Measurements from ENCODE around the gene THSD7A. TPM values are rescaled to one million over a fixed set of nuclear protein-coding genes. Genes with fewer than 3 reads are reported as not detected.

Gene THSD7A
- total and polyA plus RNA-seq, 2 of the 4 experiments (the other 2 are of a cell fraction): 0.02 to 0.18 TPM

DNA sequence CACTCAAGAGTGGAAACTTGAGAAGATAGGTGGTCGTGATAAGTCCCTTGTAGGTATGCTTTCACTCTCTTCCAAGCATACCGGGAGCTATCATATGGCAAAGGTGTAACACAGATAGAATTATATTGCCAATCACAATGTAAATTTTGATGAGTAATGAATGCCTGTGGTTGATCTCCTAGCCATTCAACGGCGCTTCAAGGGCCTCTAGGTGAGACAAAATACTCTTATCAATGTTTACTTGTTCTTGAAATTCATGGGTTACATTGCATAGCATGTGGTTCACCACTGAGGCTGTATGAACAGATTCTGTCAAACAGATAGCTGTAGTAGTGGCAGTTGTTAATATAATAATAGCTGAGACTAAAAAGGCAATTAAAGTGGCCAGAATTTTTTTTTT, 82.4 kb downstream of the THSD7A start:
- no peak overlapping the region for H2AFZ ChIP-seq (replicated peaks; ENCODE audit: low read length, poor library complexity)
- no peaks in the 10 kb centered on the region for H4K20me1 ChIP-seq (ENCODE audit: insufficient read depth, low read length)
- no peaks in the 10 kb centered on the region for H3K79me1 ChIP-seq (ENCODE audit: low read depth in 1 of 2, low read length in 2 of 2)
- no CpG with 5 or more reads among the region's 4 CpGs for WGBS, 2 experiments (ENCODE audit: extremely low coverage in 2 of 2, insufficient read length in 1 of 2)
- H4K5ac ChIP-seq (ENCODE audit: low read depth, low read length): no peak overlapping the region
- H3K36me3 ChIP-seq (ENCODE audit: control insufficient read depth, insufficient read depth, low read length): no peaks in the 10 kb centered on the region
- no peak overlapping the region for H2AK5ac ChIP-seq (ENCODE audit: low read depth, low read length)
- intact Hi-C loops (cut with micrococcal nuclease) (no loop called here), in situ Hi-C loops (cut with MboI; ENCODE audit: low sequenced_read_pairs) (no loop called here), dilution Hi-C loops (cut with HindIII; ENCODE audit: low sequenced_read_pairs, unreplicated experiment) (no loop called here)
- no peak overlapping the region for H4K8ac ChIP-seq (ENCODE audit: low read depth in 2 of 2, low read length in 2 of 2)
- H3K9me3 ChIP-seq (ENCODE audit: control insufficient read depth, insufficient read depth, low read length): no peaks in the 10 kb centered on the region
- no peaks in the 10 kb centered on the region for H3K27me3 ChIP-seq (ENCODE audit: control insufficient read depth, insufficient read depth, low read length)
- H3K4ac ChIP-seq (ENCODE audit: low read depth, low read length): no peak overlapping the region
- no peak overlapping the region for H2AK9ac ChIP-seq (replicated peaks; ENCODE audit: low read depth, low read length, poor library complexity)
- H3K4me2 ChIP-seq (ENCODE audit: low read depth, low read length): no peak overlapping the region
- ATAC-seq (ENCODE audit: low read depth) (no peak), DNase-seq (no peak)
- no peak overlapping the region for H3K23ac ChIP-seq (ENCODE audit: low read depth, low read length)
- H3K56ac ChIP-seq (ENCODE audit: extremely low read depth, insufficient read depth, low read length): no peak overlapping the region
- H3K4me1 ChIP-seq (ENCODE audit: control insufficient read depth, insufficient read depth, low read length): no peaks in the 10 kb centered on the region
- no peak overlapping the region for H3K14ac ChIP-seq (replicated peaks; ENCODE audit: low read depth, low read length)
- POLR2A ChIA-PET (ENCODE audit: unreplicated experiment): no interaction called here
- H3K4me3 ChIP-seq (ENCODE audit: insufficient read depth, low read depth, low read length): no peak overlapping the region
- H3K9me1 ChIP-seq (ENCODE audit: insufficient read depth, low read length): no peaks in the 10 kb centered on the region
- H2BK20ac ChIP-seq (ENCODE audit: low read depth, low read length): no peak overlapping the region
- H2BK120ac ChIP-seq (ENCODE audit: low read depth, low read length): no peak overlapping the region
- TF ChIP-seq, protein P1, sequence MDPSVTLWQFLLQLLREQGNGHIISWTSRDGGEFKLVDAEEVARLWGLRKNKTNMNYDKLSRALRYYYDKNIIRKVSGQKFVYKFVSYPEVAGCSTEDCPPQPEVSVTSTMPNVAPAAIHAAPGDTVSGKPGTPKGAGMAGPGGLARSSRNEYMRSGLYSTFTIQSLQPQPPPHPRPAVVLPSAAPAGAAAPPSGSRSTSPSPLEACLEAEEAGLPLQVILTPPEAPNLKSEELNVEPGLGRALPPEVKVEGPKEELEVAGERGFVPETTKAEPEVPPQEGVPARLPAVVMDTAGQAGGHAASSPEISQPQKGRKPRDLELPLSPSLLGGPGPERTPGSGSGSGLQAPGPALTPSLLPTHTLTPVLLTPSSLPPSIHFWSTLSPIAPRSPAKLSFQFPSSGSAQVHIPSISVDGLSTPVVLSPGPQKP (IDR thresholded peaks at IDR 0.05; ENCODE audit: borderline replicate concordance, low read depth, low read length): no peak
- no peak for TF ChIP-seq RFX5 (IDR thresholded peaks at IDR 0.05; ENCODE audit: low read depth, low read length)
- TF ChIP-seq POLR2A (IDR thresholded peaks at IDR 0.05; ENCODE audit: low read depth, low read length): no peak
- TF ChIP-seq CHD1 (IDR thresholded peaks at IDR 0.05; ENCODE audit: low read depth, low read length): no peak
- TF ChIP-seq NFE2L2 (IDR thresholded peaks at IDR 0.05; ENCODE audit: low read depth, low read length): no peak
- TF ChIP-seq, protein P2, sequence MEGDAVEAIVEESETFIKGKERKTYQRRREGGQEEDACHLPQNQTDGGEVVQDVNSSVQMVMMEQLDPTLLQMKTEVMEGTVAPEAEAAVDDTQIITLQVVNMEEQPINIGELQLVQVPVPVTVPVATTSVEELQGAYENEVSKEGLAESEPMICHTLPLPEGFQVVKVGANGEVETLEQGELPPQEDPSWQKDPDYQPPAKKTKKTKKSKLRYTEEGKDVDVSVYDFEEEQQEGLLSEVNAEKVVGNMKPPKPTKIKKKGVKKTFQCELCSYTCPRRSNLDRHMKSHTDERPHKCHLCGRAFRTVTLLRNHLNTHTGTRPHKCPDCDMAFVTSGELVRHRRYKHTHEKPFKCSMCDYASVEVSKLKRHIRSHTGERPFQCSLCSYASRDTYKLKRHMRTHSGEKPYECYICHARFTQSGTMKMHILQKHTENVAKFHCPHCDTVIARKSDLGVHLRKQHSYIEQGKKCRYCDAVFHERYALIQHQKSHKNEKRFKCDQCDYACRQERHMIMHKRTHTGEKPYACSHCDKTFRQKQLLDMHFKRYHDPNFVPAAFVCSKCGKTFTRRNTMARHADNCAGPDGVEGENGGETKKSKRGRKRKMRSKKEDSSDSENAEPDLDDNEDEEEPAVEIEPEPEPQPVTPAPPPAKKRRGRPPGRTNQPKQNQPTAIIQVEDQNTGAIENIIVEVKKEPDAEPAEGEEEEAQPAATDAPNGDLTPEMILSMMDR (conservative IDR thresholded peaks at IDR 0.05; ENCODE audit: low read depth, low read length): no peak
- no peak for TF ChIP-seq FOS (IDR thresholded peaks at IDR 0.05; ENCODE audit: low read depth, low read length)
- no peak for TF ChIP-seq RCOR1 (IDR thresholded peaks at IDR 0.05; ENCODE audit: insufficient replicate concordance, low read length)
- no peak for TF ChIP-seq RAD21 (IDR thresholded peaks at IDR 0.05; ENCODE audit: low read length)
- TF ChIP-seq MAFK (IDR thresholded peaks at IDR 0.05; ENCODE audit: low read depth, low read length): no peak
- TF ChIP-seq MXI1 (IDR thresholded peaks at IDR 0.05; ENCODE audit: borderline replicate concordance, low read depth, low read length): no peak
- no peak for TF ChIP-seq SMC3 (IDR thresholded peaks at IDR 0.05; ENCODE audit: low read depth, low read length)
- TF ChIP-seq, protein P3, sequence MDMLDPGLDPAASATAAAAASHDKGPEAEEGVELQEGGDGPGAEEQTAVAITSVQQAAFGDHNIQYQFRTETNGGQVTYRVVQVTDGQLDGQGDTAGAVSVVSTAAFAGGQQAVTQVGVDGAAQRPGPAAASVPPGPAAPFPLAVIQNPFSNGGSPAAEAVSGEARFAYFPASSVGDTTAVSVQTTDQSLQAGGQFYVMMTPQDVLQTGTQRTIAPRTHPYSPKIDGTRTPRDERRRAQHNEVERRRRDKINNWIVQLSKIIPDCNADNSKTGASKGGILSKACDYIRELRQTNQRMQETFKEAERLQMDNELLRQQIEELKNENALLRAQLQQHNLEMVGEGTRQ (IDR thresholded peaks at IDR 0.05; ENCODE audit: low read depth, low read length): no peak
- no peak overlapping the region for H3K9ac ChIP-seq (ENCODE audit: low read depth, low read length)
- CTCF ChIA-PET: interaction anchor here (0.6 kb wide), 1 partner anchor 447 kb away, joined by 3 read pairs; no protein-coding TSS in a partner anchor
- H2BK5ac ChIP-seq (ENCODE audit: low read depth, low read length, poor library complexity, severe bottlenecking): no peak overlapping the region
- no peak overlapping the region for H3K27ac ChIP-seq (ENCODE audit: insufficient read depth, low read length)
- no peak overlapping the region for H2BK15ac ChIP-seq (ENCODE audit: low read depth, low read length)
- no peak overlapping the region for H3K18ac ChIP-seq (ENCODE audit: low read depth, low read length)
- no peak overlapping the region for H4K91ac ChIP-seq (ENCODE audit: insufficient read depth, low read depth, low read length)
- no TSS peak for BruUV-seq (replicated peaks)

Measured in IMR-90 (cell line).